ENCODE data around the gene ARHGAP42.
A peak's percentile ranks its signal among the peaks of the same experiment; 100 is the strongest.

GRCh38 chr11:100719809-100720221 is 32.7 kb downstream of the ARHGAP42 start:
- no peak for TF ChIP-seq CTCF (IDR thresholded peaks at IDR 0.05)
- TF ChIP-seq POLR2AphosphoS5 (IDR thresholded peaks at IDR 0.05) = peak in 1 of 3 donors; percentile 59
